GM12801 (cell line): ENCODE measurements around the gene SRSF10.

Experiments used
- CTCF ChIP-seq: IDR thresholded peaks from one replicate; pipeline ENCODE4 v1.5.1; 2011; ENCODE audit warnings: control low read depth; ENCODE audit not compliant: insufficient read length; ENCODE audit errors: extremely low read depth

The SRSF10 gene

GRCh38 chr1:23958810-23959460 lies 21.2 kb downstream of the SRSF10 start:
- no peak for TF ChIP-seq CTCF

- no peak for TF ChIP-seq CTCF
Observed at GRCh38 chr1:23957096-23957495, 23.0 kb downstream of the SRSF10 start.

- no peak for TF ChIP-seq CTCF
Observed at GRCh38 chr1:23953020-23953419, 27.1 kb downstream of the SRSF10 start.

GRCh38 chr1:23947366-23947765 lies 32.8 kb downstream of the SRSF10 start:
- no peak for TF ChIP-seq CTCF

- TF ChIP-seq CTCF = no peak
Observed at GRCh38 chr1:23936481-23937176, 43.5 kb downstream of the SRSF10 start.

- TF ChIP-seq CTCF = no peak
Observed at GRCh38 chr1:23931491-23931880, 48.6 kb downstream of the SRSF10 start.

- TF ChIP-seq CTCF = no peak
Observed at GRCh38 chr1:23930861-23931490, 49.2 kb downstream of the SRSF10 start.
